ENCODE data around the gene MAN2B1.
A peak's percentile ranks its signal among the peaks of the same experiment; 100 is the strongest.
"Not testable (repeated sequence)": the region's sequence is repeated elsewhere in the genome, so short reads cannot be mapped to it uniquely, and the experiment has no call there.

Gene MAN2B1

DNA sequence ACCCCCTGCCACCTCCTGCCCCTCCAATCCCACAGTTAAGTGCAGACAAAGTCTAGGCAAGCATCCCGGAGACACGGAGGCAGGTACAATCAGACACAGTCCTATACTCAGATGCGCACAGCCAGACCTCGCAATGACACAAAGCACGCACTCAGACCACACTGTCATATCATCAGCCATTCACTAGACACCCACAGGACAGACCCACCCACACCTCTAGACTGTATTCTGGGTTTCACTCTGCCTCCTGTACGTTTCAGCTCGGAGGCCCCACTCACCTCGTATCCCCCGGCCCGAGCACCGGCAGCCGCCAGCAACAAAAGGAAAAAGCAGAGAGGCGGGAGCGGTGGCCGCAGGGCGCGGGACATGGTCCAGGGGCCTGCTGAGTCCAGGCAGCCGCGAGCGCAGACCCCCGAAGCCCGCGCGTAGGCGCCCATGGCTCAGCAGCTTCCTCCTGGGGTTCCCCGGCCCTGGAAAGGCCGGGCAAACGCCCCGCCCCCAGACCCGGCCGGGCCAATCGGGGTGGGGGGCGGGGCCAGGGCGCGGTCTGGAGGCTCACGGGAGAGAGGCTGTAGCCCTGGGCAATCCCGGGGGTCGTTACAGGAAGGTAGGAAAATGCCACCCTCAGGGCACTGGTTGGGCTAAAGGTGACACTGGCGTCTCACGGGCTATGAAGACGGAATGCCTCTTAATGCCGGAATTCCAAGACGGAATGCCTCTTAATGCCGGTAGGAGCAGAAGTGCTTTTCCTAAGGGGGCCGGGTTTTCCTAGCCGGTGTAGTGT, at the start of gene MAN2B1, which contains the start of gene WDR83:
MAN2B1 (minus strand) TSS at position 478 of the 784 bp plus-strand sequence; CDS start at position 437, 41 bp downstream.
WDR83 (plus strand) TSS at position 543 of the 784 bp plus-strand sequence. CDS start 2,984 bp downstream, outside the sequence.
- DNase-seq (ENCODE audit: low read depth, low spot score) = peak; percentile 73

DNA sequence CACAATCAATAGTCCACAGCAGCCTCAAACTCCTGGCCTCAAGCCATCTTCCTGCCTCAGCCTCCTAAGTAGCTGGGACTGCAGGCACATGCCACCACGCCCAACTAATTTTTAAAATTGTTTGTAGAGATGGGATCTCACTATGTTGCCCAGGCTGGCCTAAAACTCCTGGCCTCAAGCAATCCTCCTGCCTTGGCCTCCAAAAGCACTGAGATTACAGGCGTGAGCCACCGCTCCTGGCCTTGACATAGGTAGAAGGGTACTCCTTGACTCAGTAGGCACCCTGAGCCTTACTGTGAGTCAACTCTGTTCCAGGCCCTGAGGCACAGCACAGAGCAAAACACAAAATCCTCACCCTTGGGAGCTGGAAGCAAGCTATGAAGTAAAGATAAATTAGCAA, 49.4 kb upstream of the MAN2B1 start:
- no peak for DNase-seq (ENCODE audit: low read depth, low spot score)

DNA sequence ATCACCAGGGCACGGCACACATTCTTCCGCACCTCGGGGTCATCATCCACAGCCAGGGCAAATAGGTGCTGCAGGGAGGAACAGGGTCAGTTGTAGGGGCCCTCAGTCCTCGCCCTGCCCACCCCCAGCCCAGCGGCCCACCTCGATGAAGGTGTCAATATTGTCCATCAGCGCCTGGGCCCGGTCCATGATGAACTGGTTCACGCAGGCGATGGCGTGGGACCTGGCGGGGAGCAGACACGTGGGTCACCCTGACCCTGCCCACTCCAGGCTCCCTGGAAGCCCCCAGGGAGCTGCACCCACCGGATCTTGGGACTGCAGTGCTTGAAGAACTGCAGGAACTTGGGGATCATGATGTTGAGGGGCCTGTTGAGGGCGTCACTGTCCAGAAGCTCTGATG, 48.6 kb upstream of the MAN2B1 start:
- DNase-seq (ENCODE audit: low read depth, low spot score) = no peak

DNA sequence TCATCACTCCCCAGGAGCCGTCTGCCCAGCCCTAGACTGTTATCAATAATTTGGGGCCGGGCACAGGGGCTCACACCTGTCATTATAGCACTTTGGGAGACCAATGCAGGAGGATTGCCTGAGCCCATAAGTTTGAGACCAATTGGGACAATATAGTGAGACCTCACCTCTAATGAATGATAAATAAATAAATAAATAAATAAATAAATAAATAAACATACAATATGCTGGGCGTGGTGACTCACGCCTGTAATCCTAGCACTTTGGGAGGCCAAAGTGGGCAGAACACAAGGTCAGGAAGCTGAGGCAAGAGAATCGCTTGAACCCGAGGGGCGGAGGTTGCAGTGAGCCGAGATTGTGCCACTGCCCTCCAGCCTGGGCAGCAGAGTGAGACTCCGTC, 46.8 kb upstream of the MAN2B1 start:
- not testable (repeated sequence) for DNase-seq (ENCODE audit: low read depth, low spot score)

DNA sequence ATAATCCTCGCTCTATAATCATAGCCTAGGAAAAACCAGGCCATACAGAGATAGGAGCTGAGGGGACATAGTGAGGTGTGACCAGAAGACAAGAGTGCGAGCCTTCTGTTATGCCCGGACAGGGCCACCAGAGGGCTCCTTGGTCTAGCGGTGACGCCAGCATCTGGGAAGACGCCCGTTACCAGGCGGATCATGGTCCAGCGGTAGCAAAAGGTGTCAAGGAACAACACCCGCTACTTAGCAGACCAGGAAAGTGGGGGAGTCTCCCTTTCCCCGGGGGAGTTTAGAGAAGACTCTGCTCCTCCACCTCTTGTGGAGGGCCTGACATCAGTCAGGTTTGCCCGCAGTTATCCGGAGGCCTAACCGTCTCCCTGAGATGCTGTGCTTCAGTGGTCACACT, 45.5 kb upstream of the MAN2B1 start:
- DNase-seq (ENCODE audit: low read depth, low spot score) = not testable (repeated sequence)

DNA sequence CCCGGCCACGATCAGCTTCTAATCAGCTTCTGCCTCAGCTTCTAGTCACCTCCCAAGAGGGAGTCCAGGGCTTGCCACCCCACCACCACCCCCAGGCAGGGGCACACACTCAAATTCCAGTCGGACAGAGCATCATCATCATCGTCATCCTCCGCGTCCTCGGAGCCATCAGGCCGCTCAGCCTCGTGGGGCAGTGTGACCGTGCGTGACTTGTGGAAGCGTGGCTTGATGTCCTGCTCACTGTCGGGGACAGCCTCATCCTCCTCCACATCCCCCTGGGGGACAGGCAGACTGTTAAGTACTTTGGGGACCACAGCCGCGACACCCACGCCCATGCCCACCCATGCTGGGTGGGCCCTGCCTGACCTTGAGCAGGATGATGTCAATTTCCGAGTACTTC, 44.6 kb upstream of the MAN2B1 start:
- no peak for DNase-seq (ENCODE audit: low read depth, low spot score)

DNA sequence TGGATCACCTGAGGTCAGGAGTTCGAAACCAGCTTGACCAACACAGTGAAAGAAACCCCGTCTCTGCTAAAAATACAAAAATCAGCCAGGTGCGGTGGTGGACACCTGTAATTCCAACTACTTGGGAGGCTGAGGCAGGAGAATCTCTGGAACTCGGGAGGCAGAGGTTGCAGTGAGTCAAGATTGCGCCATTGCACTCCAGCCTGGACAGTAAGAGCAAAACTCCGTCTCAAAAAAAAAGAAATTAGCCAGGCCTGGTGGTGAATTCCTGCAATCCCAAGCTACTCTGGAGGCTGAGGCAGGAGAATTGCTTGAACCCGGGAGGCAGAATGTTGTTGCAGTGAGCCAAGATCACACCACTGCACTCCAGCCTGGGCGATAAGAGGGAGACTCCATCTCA, 42.1 kb upstream of the MAN2B1 start:
- DNase-seq (ENCODE audit: low read depth, low spot score) = no peak

DNA sequence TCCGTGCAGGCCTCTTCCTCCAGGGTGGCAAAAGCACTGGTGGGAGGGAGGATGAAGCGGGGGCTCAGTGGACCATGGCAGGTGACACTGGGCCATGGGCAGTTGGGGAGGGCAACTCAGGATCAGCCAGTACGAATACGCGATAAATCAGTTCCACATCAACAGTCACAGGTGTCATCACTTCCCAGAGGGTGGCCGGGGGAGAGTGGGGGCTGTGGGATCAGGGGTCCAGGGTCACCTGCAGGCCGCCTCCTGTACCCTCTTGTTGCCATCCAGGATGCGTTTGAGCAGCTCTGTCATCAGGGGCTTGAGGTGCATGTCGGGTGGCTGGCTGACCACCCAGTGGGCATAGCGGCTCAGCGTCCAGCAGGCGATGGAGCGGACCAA, 39.8 kb upstream of the MAN2B1 start:
- no peak for DNase-seq (ENCODE audit: low read depth, low spot score)

DNA sequence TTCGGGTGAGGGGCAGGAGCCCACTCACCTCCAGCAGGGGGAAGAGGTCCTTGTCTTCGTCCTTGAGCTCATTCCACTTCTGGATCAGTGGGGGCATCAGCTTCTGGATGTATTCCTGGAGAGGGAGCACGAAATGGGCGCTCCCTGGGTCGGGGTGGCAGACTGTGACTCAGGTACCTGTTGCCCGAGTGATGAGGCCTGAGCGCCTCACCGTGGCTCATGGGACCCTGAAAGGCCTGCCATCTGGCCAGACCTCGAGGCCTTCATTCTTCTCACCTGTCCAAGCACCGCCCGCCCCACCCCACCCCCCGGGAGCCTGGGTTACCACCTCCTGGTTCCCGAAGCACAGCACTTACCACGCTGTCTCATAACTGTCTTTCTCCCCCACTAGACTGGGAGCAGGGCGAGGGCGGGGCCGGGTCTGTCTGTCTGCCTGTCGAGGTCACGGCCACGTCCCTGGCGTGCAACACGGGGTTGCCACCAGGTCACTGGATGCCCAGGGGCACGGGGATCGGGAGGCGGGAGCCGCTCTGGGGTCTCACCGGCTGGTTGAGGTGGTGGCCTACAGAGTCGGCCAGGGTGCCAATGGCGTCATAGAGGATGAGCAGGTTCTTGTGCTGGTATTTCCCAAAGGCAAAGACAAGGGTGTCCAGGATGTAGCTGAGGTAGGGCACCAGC, 39.3 kb upstream of the MAN2B1 start:
- DNase-seq (ENCODE audit: low read depth, low spot score) = no peak

DNA sequence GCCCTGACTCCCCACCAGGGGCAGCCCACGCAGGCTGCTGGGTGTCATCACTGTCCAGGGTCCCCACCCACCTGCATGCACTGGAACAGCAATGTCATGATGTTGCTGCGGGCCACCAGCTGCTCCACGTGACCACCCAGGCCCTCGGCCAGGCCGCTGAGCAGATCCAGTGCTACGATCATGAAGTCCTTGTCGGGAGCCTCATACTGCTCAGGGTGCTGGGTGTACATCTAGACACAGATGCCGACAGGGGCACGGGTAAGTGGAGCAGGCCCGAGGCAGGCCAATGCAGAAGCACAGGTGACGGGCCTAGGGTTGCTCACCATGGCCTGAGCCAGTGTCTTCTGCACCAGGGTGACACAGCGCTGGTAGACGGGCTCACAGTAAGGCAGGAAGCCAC, 38.6 kb upstream of the MAN2B1 start:
- DNase-seq (ENCODE audit: low read depth, low spot score) = no peak

DNA sequence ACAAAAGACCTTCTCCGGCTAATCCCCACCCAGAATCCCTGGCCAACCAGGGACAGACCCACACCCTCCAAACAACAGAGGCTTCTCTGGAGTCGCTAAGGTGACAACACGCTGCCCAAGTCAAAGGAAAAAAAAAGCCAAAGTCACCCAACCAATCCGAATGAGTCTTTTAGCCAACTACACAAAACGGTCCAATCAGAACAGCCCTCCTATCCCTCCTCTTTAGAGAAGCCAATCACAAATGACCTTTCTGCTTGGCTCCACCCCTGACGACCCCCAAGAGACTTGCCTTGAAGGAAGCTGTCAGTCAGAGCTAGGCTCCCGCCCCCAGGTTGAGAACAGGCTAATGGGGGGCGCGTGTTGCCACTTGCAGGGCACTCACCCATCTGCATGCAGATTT, 36.5 kb upstream of the MAN2B1 start:
- DNase-seq (ENCODE audit: low read depth, low spot score) = no peak

DNA sequence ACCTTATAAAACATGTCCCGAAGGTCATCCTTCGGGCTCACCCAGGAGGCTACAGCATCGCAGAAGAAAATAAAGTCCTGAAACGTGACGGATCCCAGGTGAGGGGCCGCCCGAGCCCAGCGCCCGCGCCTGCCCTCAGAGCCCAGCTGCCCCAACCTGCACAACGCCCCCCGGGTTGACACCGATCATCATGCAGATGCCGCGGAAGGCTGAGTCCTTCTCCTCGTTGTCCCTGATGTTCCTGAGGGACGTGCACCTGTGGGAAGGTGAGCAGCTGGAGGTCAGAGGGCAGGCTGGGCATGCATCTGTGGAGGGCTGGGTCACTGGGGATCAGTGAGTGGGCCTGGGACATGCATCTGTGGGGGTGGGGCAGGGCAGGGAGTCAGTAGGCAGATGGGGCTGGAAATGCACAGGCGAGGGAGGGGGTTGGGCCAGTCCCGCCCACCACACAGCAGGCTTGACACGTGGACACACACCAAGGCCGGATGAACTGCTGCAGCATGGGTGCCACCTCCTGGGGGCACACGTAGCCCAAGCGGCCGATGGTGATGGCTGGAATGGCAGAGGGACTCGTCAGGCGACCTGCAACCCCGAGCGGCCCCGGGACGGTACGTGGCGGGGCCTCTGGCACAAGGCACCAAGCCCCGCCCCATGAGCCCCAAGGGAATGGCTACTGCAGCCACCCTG, 35.2 kb upstream of the MAN2B1 start:
- DNase-seq (ENCODE audit: low read depth, low spot score) = no peak

DNA sequence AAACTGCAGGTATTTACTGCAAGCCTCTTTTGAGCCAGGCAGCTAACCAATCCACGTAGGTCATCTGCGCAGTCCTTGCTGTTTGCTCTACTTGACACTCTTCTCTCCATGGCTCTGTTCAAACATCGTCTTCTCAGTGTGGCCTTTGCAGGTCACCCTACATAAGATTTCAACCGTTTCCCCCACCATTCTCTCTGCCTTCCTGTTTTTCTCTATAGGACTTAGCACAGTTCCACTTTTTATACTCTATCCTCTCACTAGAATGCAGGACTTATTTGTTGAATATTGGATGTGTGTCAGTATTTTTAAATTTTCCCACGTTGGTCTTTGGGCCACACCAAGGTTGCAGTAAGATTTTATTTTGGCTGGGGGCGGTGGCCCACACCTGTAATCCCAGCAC, 31.6 kb upstream of the MAN2B1 start:
- DNase-seq (ENCODE audit: low read depth, low spot score) = no peak

DNA sequence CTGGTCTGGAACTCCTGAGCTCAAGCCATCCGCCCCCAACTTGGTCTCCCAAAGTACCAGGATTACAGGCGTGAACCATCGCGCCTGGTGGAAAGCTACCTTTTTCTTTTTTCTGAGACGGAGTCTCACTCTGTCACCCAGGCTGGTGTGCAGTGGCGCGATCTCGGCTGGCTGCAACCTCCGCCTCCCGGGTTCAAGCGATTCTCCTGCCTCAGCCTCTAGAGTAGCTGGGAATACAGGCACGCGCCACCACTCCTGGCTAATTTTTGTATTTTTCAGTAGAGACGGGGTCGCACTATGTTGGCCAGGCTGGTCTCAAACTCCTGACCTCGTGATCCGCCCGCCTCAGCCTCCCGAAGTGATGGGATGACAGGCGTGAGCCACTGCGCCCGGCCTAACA, 30.9 kb upstream of the MAN2B1 start:
- not testable (repeated sequence) for DNase-seq (ENCODE audit: low read depth, low spot score)

DNA sequence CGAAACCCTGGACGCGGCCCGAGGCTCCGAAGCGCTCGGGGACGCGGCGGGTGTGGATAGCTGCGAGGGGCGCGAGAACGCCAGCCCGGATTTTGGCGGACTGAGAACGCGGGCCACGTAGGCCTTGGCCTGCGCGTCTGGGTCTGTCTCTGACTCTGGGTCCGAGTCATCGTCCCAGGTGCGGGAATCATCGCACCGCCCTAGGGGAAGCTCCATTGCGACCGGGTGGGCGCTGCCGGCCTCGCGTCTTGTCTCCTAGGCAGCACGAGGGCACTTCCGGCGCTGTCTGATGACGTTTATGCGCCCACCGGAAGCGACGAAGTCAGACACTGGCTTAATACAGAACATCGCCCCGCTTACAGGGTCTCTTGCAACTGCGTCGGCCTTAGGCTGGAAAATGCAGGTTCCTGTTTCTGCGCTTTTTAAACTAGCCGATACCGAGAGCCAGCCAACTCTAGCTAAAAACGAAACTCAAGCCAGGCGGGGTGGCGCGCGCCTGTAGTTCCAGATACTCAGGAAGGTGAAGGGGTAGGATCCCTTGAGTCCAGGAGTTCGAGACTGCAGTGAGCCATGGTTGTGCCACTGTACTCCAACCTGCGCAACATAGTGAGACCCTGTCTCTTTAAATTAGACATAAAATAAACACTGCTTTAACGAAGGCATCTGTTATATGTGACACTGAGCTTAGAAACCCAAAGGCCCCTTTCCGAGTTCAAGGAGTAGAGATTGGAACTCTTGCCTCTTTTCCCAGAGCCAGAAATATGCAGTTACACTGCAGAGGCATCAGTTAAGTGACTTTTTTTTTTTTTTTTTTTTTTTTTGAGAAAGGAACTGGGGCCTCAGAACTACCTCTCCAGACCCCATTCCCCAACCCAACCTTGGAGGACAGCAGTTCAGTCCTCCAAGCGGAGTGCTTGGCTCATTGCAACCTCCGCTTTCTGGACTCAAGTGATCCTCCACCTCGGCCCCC, 30.1 kb upstream of the MAN2B1 start, which contains the start of gene FBXW9:
FBXW9 (minus strand) TSS at position 266 of the 970 bp plus-strand sequence; CDS start at position 216, 50 bp downstream.
- peak; percentile 95 for DNase-seq (ENCODE audit: low read depth, low spot score)

DNA sequence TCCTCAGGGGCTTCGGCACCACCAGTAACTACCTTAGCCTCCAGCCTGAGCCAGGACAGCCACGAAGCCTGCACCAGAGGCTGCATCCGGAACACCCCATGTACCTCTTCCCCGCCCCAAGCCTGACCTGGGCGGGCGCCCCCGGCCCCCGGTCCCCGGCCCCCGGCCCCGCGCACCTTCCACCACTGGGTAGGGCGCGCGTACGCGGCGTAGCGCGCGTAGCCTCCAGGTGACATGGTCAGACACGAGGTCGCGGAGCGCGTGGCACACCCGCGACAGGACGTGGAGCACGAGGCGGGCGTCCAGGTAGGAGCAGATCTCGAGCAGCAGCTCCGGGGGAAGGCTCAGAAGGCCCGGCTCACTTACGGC, 29.4 kb upstream of the MAN2B1 start:
- no peak for DNase-seq (ENCODE audit: low read depth, low spot score)

DNA sequence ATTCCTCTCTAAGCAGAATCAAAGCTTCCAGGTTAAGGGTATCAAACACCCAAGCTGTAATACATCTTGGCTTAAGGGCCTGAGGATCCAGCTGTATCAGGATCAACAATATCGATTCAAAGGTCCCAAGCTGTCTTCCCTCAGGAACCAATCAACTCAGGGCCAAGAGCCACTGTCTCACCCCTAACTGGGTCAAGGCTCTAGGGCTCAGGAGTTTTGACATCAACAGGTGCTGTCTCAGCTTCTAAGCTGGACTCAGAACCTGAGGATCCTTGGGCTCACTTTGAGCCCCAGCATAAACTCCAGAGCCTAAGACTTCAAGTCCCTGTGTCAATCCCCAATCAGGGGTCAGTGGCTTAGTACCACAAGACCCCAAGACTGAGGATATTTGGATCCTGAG, 29.0 kb upstream of the MAN2B1 start:
- DNase-seq (ENCODE audit: low read depth, low spot score) = no peak

DNA sequence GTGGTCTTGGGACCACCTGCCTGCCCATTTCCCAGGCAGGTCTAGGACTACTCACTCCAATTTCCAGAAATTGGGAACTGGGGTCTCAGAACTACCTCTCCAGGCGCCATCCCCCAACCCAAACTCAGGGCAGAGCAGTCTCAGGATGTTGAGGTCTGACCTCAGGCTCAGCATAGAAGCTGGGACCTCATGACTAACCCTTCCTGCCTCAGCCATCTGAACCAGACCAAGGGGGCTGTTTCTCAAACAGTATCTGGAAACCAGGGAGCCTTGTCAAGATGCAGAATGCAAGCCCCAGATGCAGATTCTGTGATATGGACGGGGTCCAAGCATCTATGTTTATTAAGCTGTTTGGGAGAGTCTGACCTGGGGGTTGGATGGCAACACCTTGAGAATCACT, 28.6 kb upstream of the MAN2B1 start:
- no peak for DNase-seq (ENCODE audit: low read depth, low spot score)

DNA sequence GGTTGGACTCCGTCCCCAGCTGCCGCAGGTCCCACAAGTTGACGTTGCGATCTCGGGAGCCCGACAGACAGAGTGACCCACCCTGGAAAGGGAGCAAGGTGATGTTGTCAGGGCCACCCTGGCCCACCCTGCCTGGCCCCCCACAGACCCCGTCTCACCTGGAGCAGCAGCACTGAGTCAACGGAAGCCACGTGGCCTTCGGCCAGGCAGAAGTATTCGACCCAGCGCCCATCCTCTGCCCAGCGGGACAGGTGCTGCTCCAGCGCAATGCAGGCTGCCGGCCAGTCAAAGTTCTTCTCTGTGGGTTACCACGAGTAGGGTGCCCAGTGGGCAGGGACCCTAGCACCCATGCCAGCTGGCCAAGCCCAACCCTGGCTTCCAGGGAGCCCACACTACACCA, 28.1 kb upstream of the MAN2B1 start:
- DNase-seq (ENCODE audit: low read depth, low spot score) = no peak

DNA sequence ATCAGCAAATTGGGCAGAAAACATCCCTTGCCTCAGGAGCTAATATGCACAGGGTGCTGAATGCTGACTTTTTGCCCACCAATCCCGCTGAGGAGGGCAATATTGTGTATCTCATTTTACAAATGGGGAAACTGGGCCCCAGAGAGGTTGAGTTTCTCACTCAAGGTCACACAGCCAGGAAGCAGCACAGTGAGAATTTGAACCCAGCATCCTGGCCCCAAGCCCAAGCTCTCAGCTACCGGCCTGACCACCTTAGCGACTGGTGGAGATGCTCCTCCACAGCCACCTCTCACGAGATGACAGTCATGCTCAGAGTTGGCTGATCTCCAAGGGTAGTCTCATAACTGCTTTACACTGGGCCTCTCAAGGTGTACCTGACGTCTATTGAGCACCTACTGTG, 26.4 kb upstream of the MAN2B1 start:
- DNase-seq (ENCODE audit: low read depth, low spot score) = no peak

DNA sequence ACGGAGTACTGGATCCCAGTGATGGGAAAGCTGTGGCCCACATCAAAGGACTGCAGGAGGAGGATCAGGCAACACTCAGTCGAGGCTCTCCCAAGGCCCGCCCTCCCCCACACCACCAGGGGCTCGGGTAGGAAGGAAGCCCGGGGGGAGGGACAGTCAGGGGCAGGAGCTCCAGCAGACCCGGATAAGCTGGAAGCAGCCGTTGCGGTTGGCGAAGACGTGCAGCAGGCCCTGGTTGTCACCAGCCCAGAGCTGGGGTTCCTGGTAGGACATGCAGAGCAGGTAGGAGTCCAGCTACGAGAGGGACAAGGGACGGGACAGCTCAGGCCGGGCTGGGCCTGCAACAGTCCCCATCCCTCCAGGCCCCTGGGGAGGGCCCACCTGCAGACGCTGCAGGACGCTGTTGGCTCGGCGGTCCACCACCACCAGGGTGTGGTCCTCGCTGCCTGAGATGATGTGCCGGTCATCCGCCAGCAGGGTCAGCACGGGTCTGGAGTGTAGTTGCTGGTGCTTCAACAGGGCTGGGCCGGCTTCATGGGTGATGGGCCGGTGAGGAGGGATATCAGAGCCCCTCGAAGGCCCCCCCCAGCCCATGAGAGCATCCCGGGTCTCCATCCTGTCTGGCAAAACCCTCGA, 23.2 kb upstream of the MAN2B1 start:
- no peak for DNase-seq (ENCODE audit: low read depth, low spot score)
